Measurements from ENCODE around the gene RGS9BP.
"Not testable (repeated sequence)": the region's sequence is repeated elsewhere in the genome, so short reads cannot be mapped to it uniquely, and the experiment has no call there.

Gene RGS9BP, protein sequence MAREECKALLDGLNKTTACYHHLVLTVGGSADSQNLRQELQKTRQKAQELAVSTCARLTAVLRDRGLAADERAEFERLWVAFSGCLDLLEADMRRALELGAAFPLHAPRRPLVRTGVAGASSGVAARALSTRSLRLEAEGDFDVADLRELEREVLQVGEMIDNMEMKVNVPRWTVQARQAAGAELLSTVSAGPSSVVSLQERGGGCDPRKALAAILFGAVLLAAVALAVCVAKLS

DNA sequence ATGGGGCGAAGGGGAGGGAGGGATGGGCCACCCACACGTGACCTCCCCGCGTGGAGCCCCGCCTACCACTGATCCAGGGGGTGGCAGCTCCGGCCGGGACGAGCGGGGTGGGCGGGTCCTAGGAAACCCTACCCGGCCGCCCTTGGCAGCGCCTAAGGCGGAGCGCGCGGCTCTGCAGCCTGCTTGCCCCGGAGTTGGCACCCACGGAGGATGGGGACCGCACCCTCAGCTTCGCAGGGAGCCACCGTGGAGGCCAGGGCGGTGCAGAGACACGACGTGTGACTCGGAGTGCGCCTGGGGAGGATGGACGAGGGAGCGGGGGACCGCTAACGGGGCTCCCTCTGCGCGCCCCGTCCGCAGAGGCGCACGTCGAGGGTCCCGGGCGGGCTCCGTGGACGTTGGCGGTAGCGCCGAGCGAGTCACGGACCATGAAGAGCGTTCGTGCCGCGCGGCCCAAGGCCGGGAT lies at the start of gene RGS9BP:
RGS9BP (plus strand) TSS at position 129 of the 466 bp plus-strand sequence. CDS start 416 bp downstream, outside the sequence.
- DNase-seq (ENCODE audit: low spot score), result peak; percentile 82

DNA sequence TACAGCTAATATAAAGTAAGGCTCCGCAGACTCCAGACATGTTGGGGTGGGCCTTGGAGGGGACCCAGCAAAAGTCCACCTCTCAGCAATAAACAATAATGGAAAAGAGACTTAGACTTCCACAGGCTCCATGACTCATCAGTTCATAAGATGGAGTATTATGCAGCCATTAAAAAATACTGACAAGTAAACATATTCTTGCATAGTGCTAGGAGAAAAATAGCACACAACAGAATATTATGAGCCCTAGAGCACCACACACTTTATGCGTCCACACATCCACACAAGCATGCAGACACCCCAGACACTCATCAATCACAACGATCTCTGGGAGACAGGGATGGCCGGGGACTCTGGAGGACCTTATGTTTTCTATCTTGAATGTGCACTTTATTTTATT lies 48.7 kb upstream of the RGS9BP start:
- no peak for DNase-seq (ENCODE audit: low spot score)

DNA sequence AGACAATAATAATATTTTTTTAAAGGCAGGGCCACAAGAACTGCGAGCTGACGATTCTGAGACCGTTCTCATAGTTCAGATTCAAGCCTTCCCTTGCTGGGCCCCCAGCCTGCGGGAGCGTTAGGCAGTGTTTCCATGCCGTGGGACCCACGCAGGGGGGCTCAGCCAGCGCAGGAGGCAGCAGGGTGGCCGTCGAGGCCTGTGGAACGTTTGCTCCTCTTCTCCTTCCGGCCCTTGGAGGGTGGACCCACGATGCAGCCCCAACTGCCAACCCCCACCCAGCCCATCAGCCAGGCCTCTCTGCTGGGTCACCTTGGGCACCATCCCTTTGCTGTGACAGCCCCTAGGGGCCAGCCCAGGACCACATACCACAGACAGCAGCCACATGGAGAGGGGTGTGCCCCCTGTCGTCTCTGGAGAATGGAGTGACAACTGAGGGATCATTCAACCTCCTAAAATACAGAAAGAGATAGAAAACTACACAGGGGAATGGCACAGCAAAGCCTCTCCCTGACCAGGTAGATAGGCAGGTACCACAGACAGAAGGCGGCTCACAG lies 47.9 kb upstream of the RGS9BP start:
- DNase-seq (ENCODE audit: low spot score), result no peak

DNA sequence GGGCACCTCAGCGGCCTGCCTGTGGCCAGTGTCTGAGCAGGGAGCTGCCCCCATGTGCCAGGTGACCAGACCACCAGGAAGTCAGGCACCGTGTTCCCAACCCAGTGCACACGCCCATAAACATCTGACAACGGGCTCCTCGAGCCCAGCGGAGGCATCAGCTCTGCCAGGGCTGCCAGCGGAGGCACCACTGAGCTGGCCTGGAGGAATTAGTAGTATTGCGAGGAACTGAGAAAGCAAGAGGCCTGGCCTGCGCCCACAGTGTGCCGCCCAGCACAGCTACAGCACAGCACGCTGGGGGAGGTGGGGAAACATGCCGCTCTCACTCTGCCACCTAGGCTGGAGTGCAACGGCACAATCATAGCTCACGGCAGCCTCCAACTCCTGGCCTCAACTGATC lies 45.3 kb upstream of the RGS9BP start:
- DNase-seq (ENCODE audit: low spot score), result no peak

DNA sequence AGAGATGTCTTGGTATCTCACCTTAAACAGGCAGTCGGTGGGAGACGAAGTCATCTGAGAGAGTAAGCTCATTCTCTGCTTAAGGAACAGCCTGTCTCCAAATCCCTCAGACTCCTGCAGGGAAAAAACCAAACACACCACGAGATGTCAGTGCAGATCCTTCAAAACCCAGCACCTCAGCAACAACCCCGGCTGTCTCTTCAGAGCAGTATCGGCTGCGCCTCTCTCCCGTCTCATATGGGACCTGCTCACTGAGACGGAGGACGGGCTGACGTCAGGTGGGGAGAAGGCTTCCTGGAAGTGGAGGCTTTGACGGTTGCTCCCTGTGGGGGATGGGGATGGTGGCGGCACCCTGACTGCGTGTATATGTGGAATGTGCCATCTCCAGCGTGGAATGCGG lies 44.3 kb upstream of the RGS9BP start:
- DNase-seq (ENCODE audit: low spot score), result no peak

DNA sequence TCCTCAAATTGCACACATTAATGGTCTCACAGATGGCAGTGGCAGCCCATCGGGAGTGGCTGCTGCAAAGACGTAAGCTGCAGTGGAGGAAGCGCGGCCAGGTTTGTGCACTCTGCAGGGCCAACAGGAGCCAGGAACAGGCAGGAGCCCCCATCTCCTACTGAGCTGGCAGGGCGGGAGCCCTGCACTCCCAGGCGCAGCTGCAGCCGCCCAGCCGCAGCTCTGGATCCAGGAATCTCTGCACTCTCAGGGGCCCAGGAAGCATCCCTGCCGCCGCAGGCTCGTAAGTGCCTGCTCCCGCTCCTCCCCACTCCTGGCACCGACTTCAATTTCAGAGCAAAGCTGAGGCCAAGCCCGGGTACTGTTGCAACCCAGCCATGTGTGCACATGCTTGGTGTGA lies 38.2 kb upstream of the RGS9BP start:
- DNase-seq (ENCODE audit: low spot score), result no peak

DNA sequence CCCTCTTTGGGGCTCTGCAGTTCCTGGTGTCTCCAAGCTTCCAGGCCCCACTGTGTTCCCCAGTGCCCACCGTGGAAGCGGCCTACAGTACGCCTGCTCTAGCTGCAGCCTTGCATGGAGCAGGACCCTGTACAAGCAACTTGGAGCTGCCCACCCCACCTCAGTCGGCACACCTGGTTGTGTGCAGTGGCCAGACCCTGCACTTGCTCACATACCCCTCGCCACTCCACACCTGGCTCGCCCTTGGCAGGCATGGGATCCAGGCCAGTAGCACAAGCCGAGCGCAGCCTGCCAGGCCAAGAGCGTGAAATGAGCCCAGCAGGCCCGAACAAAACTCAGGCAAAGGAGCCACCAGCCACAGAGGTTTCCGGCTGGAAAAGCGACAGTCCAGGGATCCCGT lies 37.0 kb upstream of the RGS9BP start:
- DNase-seq (ENCODE audit: low spot score), result no peak

DNA sequence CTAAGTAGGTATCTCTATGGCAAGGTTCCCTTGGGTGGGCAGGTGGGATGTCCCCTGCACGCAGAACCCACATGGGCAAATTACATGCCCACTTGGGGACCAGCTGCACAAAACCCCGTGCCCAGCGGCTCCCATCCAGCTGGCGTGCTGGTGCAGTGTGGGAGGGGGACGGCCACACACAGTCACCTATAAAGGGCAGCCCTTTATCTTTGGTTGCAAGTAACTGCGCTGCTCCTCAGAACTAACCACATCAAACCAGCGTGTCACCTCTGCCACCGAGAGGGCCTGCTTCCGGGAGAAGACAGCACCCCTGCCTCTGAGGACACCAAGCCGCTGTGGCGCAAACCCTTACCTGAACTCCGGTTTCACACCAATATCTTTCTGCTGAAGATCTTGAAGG lies 32.9 kb upstream of the RGS9BP start:
- no peak for DNase-seq (ENCODE audit: low spot score)

DNA sequence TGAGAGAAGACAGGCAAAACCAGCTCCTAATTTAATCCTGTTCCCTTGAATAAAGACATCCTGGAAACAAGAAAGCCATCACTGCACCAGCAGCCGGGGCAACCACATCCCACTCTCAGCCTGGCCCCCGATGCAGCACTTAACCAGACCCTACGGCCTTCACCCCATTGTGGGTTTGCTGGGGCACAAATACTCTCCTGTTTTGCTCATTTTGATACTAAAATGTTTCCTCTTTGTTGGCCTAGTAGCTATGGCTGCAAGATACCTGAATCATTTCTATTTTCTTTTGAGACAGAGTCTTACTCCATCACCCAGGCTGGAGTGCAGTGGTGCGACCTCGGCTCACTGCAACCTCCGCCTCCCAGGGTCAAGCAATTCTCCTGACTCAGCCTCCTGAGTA lies 29.1 kb upstream of the RGS9BP start:
- no peak for DNase-seq (ENCODE audit: low spot score)

DNA sequence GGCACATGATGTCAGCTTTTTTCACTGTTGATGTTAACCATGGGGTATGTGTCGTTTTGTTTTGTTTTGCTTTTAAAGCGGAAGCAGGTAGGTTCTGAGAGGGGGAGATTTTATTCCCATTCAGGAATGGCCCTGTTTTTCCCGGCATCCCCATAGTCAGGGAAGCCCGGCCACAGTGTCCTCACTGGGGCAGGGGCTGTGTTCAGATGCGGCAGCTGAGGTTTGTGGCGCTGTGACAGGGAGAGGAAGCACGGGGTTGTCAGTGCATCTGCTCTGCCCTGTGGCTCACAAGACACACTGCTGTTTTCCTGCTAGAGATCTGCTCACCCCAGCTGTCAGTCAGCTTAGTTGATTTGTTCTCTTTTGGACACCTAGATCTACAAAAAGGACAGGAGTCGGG lies 28.3 kb upstream of the RGS9BP start:
- no peak for DNase-seq (ENCODE audit: low spot score)

DNA sequence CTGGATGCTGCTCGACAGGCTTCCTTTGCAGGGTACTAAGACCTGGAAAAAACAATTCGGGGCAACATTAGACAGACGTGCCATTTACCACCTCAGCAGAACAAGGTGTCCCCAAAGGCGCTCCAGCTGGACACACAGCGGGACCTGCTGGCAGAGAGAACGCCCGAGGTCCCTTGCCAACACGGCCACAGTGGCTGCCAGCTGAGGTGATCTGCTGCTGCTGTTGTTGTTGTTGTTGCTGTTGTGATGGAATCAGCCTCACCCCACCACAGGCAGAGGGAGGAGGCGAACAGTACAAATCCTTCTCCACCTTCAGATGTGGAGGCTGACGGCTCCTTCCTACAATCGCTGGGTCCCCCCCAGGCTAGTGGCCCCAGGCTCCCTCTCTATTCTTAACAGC lies 25.9 kb upstream of the RGS9BP start:
- DNase-seq (ENCODE audit: low spot score), result no peak

DNA sequence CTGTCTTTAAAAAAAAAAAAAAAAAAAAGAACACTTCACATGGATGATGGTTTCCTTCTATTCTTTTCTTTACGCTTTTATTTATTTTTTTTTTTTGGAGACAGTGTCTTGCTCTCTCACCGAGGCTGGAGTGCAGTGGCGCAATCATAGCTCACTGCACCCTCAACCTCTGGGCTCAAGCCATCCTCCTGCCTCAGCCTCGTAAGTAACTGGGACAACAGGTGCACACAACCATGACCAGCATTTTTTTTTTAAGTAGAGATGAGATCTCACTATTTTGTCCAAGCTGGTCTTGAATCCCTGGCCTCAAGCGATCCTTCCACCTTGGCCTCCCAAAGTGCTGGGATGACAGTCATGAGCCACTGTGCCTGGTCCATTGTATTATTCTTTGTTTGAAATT lies 25.0 kb upstream of the RGS9BP start:
- no peak for DNase-seq (ENCODE audit: low spot score)

DNA sequence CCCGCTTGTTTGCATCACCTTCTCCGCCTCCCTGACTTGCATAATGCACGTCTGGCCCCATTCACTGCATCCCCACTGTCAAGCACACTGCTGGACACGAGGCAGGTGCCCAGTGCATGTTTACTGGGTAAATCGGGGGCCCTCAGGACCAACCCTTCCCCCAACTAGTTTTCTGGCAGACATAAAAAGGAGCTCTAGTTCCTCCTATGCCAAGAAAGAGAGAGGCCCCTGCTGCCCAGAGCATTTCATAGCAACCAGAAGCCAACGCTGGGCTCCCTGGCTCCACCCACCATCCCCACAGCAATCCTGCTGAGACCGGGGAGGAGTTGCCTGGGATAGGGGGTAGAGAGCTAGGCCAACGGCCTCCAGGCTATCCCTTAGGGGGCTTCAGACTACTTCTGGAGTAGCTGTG lies 23.9 kb upstream of the RGS9BP start:
- no peak for DNase-seq (ENCODE audit: low spot score)

DNA sequence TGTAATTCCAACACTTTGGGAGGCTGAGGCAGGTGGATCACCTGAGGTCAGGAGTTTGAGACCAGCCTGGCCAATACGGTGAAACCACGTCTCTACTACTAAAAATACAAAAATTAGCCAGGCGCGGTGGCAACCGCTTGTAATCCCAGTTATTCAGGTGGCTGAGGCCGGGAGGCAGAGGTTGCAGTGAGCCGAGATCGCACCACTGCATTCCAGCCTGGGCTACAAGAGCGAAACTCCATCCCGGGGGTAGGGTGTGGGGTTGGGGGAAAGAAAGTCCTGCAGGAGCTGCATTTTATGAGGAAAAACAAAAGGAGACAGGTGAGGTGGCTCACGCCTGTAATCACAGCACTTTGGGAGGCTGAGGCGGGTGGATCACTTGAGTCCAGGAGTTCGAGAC lies 23.3 kb upstream of the RGS9BP start:
- not testable (repeated sequence) for DNase-seq (ENCODE audit: low spot score)

DNA sequence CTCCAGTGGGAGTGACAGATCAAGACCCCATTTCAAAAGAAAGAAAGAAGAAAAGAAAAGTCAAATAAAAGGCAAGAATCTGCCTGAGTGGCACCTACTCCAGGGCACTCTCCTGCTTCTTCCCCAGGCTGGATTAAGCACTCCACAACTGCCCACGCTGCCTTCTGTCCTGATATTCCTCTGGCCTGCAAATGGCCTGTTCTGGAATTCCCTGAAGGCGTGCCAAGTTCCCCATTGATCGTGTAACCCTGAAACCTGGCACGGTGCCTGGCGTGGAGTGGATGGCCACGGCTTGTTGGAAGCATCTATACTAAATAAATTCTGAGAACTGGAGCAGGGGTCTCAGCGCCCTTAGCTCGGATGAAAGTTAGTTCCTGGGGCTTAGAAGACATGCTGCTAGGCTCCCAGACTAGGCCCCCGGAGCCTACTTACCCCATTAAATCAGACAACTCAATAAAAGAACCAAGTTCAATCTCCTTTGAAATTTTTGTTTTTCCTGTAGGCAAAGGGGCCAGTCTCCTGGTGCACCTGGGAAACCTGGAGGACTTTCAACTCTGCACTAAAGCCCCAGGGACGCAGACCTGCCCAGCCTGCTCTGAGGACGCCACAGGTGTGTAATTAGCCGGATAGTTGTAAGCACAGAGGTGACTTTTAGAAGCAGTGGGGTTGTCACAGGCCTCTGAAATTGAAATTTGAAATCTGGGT lies 22.6 kb upstream of the RGS9BP start:
- no peak for DNase-seq (ENCODE audit: low spot score)

DNA sequence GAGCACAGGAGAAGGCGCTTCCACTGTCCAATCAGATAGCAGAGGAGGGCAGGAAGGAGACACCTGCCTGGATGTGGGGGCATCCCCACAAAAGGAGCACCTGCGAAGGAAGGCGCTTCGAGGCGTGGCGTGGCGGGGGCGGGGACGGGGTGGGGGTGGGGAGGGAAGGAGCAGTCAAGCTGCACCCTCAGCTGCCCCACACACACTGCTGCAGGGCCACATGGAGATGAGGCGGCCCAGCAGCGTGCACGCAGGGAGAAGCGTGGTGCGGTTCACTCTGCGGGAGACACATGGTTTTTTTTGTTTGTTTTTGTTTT lies 22.1 kb upstream of the RGS9BP start:
- DNase-seq (ENCODE audit: low spot score), result no peak

DNA sequence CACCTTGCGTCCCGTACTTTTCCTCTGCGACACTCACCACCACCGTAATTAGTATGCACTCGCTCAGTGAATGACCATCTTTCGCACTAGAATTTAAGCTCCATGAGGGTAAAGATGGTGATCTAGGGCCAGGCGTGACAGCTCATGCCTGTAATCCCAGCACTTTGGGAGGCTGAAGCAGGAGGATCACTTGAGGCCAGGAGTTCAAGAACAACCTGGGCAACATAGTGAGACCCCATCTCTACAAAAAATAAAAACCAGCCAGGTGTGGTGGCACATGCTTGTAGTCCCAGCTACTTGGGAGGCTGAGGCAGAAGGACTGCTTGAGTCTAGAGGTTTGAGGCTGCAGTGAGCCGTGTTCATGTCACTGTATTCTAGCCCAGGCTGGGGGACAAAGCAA lies 19.3 kb upstream of the RGS9BP start:
- not testable (repeated sequence) for DNase-seq (ENCODE audit: low spot score)

DNA sequence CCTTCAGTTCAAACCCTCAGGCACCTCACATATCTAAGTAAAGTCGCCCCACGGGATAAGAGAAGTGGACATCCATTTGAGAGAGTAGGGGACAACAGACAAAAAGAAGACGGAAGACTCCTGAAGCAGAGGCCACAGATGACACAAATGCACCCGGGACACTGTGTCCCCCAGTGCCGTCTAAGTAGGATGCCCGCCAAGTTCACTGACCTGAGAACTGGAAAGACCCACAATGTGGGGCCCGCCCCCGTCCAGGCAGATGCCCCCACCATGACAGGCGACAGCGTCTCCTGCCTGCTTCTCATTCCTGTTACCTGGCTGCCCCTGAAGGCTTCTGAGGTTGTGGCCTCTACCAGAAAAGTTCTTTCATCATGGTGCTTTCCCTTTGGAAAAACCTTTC lies 17.6 kb upstream of the RGS9BP start:
- DNase-seq (ENCODE audit: low spot score), result no peak

DNA sequence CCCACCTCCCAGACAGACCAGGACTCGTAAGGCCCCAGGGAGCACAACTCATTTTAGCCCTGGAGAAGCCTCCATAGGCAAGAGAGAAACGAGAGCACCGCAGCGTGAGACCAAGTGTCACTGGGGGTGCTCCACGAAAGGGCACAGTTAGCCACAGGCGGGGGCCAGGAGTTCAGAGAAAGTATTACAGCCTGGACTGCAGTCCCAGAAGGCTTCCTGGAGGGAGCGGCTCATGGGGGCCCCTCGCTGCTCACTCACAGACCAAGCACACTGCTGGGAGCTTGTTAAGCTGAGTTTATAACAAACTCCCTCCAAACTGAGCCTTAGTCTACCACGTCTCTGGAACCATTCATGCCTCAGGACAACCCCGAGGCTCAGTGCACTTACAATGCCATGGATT lies 17.1 kb upstream of the RGS9BP start:
- DNase-seq (ENCODE audit: low spot score), result no peak

DNA sequence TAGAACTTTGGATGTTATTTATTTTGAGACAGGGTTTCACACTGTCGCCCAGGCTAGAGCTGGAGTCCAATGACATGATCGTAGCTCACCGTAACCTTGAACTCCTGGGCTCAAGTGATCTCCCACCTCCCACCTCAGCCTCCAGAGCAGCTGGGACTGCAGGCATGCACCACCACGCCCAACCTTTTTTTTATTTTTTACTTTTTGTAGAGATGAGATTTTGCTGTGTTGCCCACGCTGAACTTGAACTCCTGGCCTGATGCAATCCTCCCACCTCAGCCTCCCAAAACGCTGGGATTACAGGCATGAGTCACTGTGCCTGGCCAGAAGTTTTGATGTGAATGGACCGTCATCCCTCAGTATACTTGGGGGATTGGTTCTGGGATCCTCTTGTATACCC lies 14.3 kb upstream of the RGS9BP start:
- DNase-seq (ENCODE audit: low spot score), result no peak

DNA sequence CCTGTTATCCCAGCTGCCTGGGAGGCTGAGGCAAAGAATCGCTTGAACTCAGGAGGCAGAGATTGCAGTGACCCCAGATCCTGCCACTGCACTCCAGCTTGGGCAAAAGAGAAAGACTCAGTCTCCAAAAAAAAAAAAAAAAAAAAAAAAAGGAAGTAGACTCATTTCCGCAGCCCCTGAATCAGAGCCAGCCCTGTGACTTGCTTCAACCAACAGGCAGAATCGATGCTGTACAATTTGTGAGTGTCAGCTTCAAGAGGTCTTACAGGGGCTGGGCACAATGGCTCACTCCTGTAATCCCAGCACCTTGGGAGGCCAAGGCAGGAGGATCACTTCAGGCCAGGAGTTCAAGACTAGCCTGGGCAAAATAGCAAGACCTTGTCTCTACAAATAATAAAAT lies 13.5 kb upstream of the RGS9BP start:
- DNase-seq (ENCODE audit: low spot score), result no peak

DNA sequence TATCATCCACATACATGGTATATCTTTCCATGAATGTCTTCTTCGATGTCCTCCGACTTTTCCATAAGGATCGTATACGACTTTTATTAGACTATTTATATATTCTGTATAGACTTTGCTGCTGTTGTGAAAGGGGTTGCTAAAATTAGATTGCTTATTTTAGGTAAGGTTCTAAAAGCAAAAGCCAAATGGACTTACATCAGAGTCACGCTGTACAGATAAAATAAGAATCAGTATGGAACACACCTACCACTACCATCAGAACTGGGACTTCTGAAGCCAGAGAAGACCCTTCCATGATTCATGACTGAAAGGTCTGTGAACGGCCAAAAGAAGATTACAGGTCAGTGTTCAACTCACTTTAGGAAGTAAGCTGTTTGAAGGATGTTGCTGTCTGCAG lies 9.6 kb upstream of the RGS9BP start:
- DNase-seq (ENCODE audit: low spot score), result no peak

DNA sequence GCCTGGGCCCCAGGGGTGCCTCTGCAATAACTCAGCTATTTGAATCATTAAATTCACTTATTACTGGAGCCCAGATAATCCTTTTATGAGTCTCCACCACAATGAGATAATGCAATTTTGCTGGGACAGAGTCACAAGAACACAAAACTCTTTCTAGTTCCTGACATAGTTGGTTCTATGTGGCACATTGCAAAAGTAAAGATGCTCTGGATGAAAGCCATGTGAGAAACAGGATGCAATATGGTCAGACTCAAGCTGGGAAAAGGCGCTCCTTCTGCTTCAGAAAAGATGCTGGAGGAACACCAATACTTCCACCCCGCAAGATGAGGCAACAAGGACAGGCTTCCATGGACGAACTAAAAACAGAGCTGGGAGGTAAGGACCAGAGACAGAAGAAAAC lies 6.3 kb upstream of the RGS9BP start:
- no peak for DNase-seq (ENCODE audit: low spot score)
